Uterus (tissue), 4 donors: Measurements from ENCODE around the gene NINL. TPM values are rescaled to one million over a fixed set of nuclear protein-coding genes. Genes with fewer than 3 reads are reported as not detected.

Experiments
- DNase-seq, 2 donors: peaks; one replicate each; pipeline ENCODE4 v3.0.0-alpha.2; 2019 to 2020
- H3K27ac ChIP-seq, 2 donors: fragments of 200-600 bp; sonication (generic); 1 replicate in 1 of 2; 2 replicates in 1 of 2; pipeline ENCODE4 v1.5.1; 2016 to 2018
- H3K27me3 ChIP-seq, 2 donors: fragments of 200-600 bp; sonication (generic); one replicate each; pipeline ENCODE4 v1.5.1; 2018 to 2019; ENCODE audit warnings: control low read depth in 1 of 2
- H3K36me3 ChIP-seq, 2 donors: fragments of 200-600 bp; sonication (generic); one replicate each; pipeline ENCODE4 v1.5.1; 2019; ENCODE audit warnings: control low read depth in 1 of 2
- H3K4me1 ChIP-seq, 2 donors: fragments of 200-600 bp; sonication (generic); one replicate each; pipeline ENCODE4 v1.5.1; 2018 to 2019; ENCODE audit warnings: control low read depth in 1 of 2
- H3K4me3 ChIP-seq, 2 donors: fragments of 200-600 bp; sonication (generic); 1 replicate in 1 of 2; 2 replicates in 1 of 2; pipeline ENCODE4 v1.5.1; 2018 to 2019; ENCODE audit warnings: mild to moderate bottlenecking in 1 of 2
- H3K9me3 ChIP-seq, 2 donors: fragments of 200-600 bp; sonication (generic); one replicate each; pipeline ENCODE4 v1.5.1; 2019; ENCODE audit warnings: control low read depth in 1 of 2
- CTCF ChIP-seq, 4 experiments: fragments of 200-600 bp in 2 of 4; fragments of 450-650 bp in 2 of 4; sonication (generic) in 2 of 4; IDR thresholded peaks; one replicate each; pipeline ENCODE4 v1.5.1; 2016 to 2019; ENCODE audit warnings: antibody characterized with exemption in 4 of 4, mild to moderate bottlenecking in 2 of 4, moderate library complexity in 1 of 4
- POLR2A ChIP-seq, 2 donors: fragments of 450-650 bp; IDR thresholded peaks; one replicate each; pipeline ENCODE4 v1.6.1; 2016; ENCODE audit warnings: antibody characterized with exemption in 2 of 2, mild to moderate bottlenecking in 1 of 2, moderate library complexity in 1 of 2
- intact Hi-C: fragments of 100-400 bp; cut with DNase I; formaldehyde crosslinking; loops from one replicate; pipeline ENCODE4 v1.15.1; 2023; ENCODE audit warnings: low total_unique reads
- total RNA-seq, 4 donors: library from RNA; depleted of rRNA in 3 of 4; stranded (reverse); fragments of >200 nt in 3 of 4; gene quantifications; one replicate each; pipeline versions ENCODE4 v1.1.0 to v1.2.4, GENCODE V29; 2014 to 2023
- donor health status: DM: yes; HTN: yes; CAD: no.

Gene NINL
- total RNA-seq, 4 donors from 2014 or later, result 5.0 to 22.3 (median 14.7) TPM

GRCh38 chr20:25447671-25448070 lies 137.7 kb downstream of the NINL start:
- H3K27me3 ChIP-seq, result no peaks in the 10 kb centered on the region
- H3K27ac ChIP-seq, result no peak overlapping the region
- no peaks in the 10 kb centered on the region for H3K4me1 ChIP-seq
- H3K4me3 ChIP-seq, result no peak overlapping the region
- no peaks in the 10 kb centered on the region for H3K9me3 ChIP-seq
- TF ChIP-seq CTCF (IDR thresholded peaks at IDR 0.05) (no peak), POLR2A (IDR thresholded peaks at IDR 0.05) (no peak)
- intact Hi-C loops, result no loop called here
- no peak for DNase-seq
- H3K36me3 ChIP-seq, result no peaks in the 10 kb centered on the region

- intact Hi-C loops, result no loop called here
- H3K4me1 ChIP-seq, result no peaks in the 10 kb centered on the region
- TF ChIP-seq POLR2A (IDR thresholded peaks at IDR 0.05), result no peak
- TF ChIP-seq CTCF (IDR thresholded peaks at IDR 0.05), result no peak
Measured at GRCh38 chr20:25444556-25444955, 140.8 kb downstream of the NINL start.

GRCh38 chr20:25439328-25439727 lies 146.0 kb downstream of the NINL start:
- no peak for TF ChIP-seq POLR2A (IDR thresholded peaks at IDR 0.05)
- no peaks in the 10 kb centered on the region for H3K4me1 ChIP-seq
- H3K36me3 ChIP-seq, result no peaks in the 10 kb centered on the region
- intact Hi-C loops, result no loop called here
- no peaks in the 10 kb centered on the region for H3K9me3 ChIP-seq
- no peak overlapping the region for H3K4me3 ChIP-seq
- H3K27ac ChIP-seq, result no peak overlapping the region
- no peak for DNase-seq
- no peaks in the 10 kb centered on the region for H3K27me3 ChIP-seq

More at GRCh38 chr20:25444556-25444955, 140.8 kb downstream of the NINL start:
- Histone ChIP-seq H3K4me3 (no peak overlapping the region), H3K27ac (no peak overlapping the region), H3K27me3 (no peaks in the 10 kb centered on the region), H3K36me3 (no peaks in the 10 kb centered on the region), H3K9me3 (no peaks in the 10 kb centered on the region)
- DNase-seq, result no peak

GRCh38 chr20:25437153-25437581 lies 148.2 kb downstream of the NINL start:
- TF ChIP-seq CTCF (IDR thresholded peaks at IDR 0.05) (no peak), POLR2A (IDR thresholded peaks at IDR 0.05) (no peak)
- intact Hi-C loops, result no loop called here
- H3K27ac ChIP-seq, result no peak overlapping the region

GRCh38 chr20:25424536-25424935 lies 160.8 kb downstream of the NINL start:
- DNase-seq, result no peak
- intact Hi-C loops, result no loop called here
- no peak for TF ChIP-seq POLR2A (IDR thresholded peaks at IDR 0.05)
- no peak for TF ChIP-seq CTCF (IDR thresholded peaks at IDR 0.05)
- H3K27me3 ChIP-seq, result no peaks in the 10 kb centered on the region
- no peaks in the 10 kb centered on the region for H3K4me1 ChIP-seq
- no peak overlapping the region for H3K27ac ChIP-seq
- no peaks in the 10 kb centered on the region for H3K9me3 ChIP-seq
- H3K4me3 ChIP-seq, result no peak overlapping the region
- H3K36me3 ChIP-seq, result no peaks in the 10 kb centered on the region

More at GRCh38 chr20:25437153-25437581, 148.2 kb downstream of the NINL start:
- H3K27me3 ChIP-seq, result no peaks in the 10 kb centered on the region
- no peak for DNase-seq
- no peaks in the 10 kb centered on the region for H3K4me1 ChIP-seq
- no peak overlapping the region for H3K4me3 ChIP-seq
- H3K36me3 ChIP-seq, result no peaks in the 10 kb centered on the region
- no peaks in the 10 kb centered on the region for H3K9me3 ChIP-seq

- Histone ChIP-seq H3K4me1 (no peaks in the 10 kb centered on the region), H3K27me3 (no peaks in the 10 kb centered on the region), H3K4me3 (no peak overlapping the region), H3K27ac (no peak overlapping the region), H3K9me3 (no peaks in the 10 kb centered on the region), H3K36me3 (no peaks in the 10 kb centered on the region)
- no peak for DNase-seq
- TF ChIP-seq CTCF (IDR thresholded peaks at IDR 0.05), result no peak
- no peak for TF ChIP-seq POLR2A (IDR thresholded peaks at IDR 0.05)
- intact Hi-C loops, result no loop called here
Measured at GRCh38 chr20:25422032-25422431, 163.3 kb downstream of the NINL start.
